ENCODE measurements around the gene ARHGEF10L.

GRCh38 chr1:17675744-17676143 lies 136.2 kb downstream of the ARHGEF10L start:
- TF ChIP-seq CTCF (conservative IDR thresholded peaks at IDR 0.05) (no peak), ZFX (IDR thresholded peaks at IDR 0.05) (no peak)

Measured in C4-2B (cell line).